Measurements from ENCODE around the gene AGTRAP.

Gene AGTRAP

DNA sequence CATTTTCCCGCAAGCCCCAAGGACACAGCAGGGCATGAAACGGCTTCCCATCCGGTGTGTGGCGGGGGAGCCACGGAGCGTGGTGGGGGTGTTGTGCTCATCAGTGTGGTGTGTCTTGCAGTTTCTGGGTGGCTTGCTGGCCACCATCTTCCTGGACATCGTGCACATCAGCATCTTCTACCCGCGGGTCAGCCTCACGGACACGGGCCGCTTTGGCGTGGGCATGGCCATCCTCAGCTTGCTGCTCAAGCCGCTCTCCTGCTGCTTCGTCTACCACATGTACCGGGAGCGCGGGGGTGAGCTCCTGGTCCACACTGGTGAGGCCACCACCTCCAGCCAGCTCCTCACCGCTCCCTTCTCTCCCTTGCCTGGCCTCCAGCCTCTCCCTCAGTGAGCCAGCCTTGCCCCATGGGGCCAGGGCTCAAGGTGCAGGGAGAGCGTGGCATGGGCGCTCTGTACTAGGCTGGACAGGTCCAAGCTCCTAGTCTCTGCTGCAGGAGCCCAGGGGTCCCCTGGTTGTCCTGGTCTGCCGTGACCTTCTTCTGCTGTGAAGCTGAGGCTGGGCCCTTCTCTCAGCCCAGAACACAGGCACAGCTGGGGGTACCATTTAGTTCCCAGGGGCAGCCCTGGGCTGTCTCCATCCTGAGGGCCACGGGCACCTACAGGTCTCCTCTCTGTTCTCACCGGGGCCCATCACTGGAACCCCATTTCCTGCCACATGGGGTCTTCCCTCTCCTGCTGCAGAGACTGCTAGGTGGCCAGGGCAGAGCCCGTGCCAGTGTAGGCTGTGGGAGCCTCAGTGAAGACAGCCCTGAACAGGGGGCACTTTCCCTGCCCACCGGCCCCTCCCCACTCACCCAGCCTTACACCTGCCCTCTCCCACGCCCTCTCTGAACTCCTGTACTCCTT lies 12.6 kb downstream of the AGTRAP start:
- H3K9me3 ChIP-seq (ENCODE audit: control insufficient read depth, low read length), result no peaks in the 10 kb centered on the region
- H4K8ac ChIP-seq (ENCODE audit: low read length), result no peak overlapping the region
- peaks cover 31 to 54% of the 10 kb centered on the region in 2 experiments for H3K36me3 ChIP-seq (ENCODE audit: control insufficient read depth in 1 of 2, insufficient read depth in 2 of 2, low read depth in 1 of 2, low read length in 2 of 2)
- H2BK15ac ChIP-seq (ENCODE audit: low read depth, poor library complexity, severe bottlenecking), result no peak overlapping the region
- H2BK5ac ChIP-seq (ENCODE audit: low read depth, low read length, poor library complexity, severe bottlenecking), result no peak overlapping the region
- H2BK120ac ChIP-seq (ENCODE audit: low read depth, low read length), result no peak overlapping the region
- no peak overlapping the region for H3K9ac ChIP-seq (ENCODE audit: low read length)
- no peak overlapping the region for H3K4me3 ChIP-seq (ENCODE audit: insufficient read depth in 1 of 2, low read depth in 1 of 2, low read length in 2 of 2)
- H3K79me1 ChIP-seq (replicated peaks; ENCODE audit: low read length, poor library complexity, severe bottlenecking), result peaks cover 2% of the 10 kb centered on the region
- no peak overlapping the region for H2AFZ ChIP-seq (ENCODE audit: low read depth, low read length)
- no peak overlapping the region for H3K14ac ChIP-seq (ENCODE audit: low read length in 2 of 2)
- no peak overlapping the region for H2BK12ac ChIP-seq (ENCODE audit: low read length in 2 of 2)
- DNase-seq, result no peak
- H4K91ac ChIP-seq (ENCODE audit: low read length), result no peak overlapping the region
- no peak overlapping the region for H2AK5ac ChIP-seq (ENCODE audit: low read length, severe bottlenecking)
- H3K27ac ChIP-seq (ENCODE audit: low read length, poor library complexity, severe bottlenecking), result no peak overlapping the region
- peaks cover 0 to 2% of the 10 kb centered on the region in 2 experiments for H3K27me3 ChIP-seq (ENCODE audit: control insufficient read depth in 1 of 2, insufficient read depth in 1 of 2, low read length in 2 of 2)
- H3K18ac ChIP-seq (ENCODE audit: low read depth in 1 of 2, low read length in 2 of 2), result no peak overlapping the region
- H3K4ac ChIP-seq (ENCODE audit: low read depth in 1 of 2, low read length in 2 of 2), result no peak overlapping the region
- no peak overlapping the region for H3K4me2 ChIP-seq (ENCODE audit: low read length, poor library complexity, severe bottlenecking)
- WGBS, result 94% methylated on average over 25 of the region's 27 CpGs
- no peak overlapping the region for H3K23ac ChIP-seq (ENCODE audit: low read length in 2 of 2)
- peaks cover 5% of the 10 kb centered on the region for H3K4me1 ChIP-seq (ENCODE audit: control insufficient read depth, insufficient read depth, low read depth, low read length)

- H3K14ac ChIP-seq (ENCODE audit: low read length in 2 of 2), result no peak overlapping the region
- H3K27ac ChIP-seq (ENCODE audit: low read length, poor library complexity, severe bottlenecking), result no peak overlapping the region
- no peak overlapping the region for H2BK15ac ChIP-seq (ENCODE audit: low read depth, poor library complexity, severe bottlenecking)
- H3K4ac ChIP-seq (ENCODE audit: low read depth in 1 of 2, low read length in 2 of 2), result no peak overlapping the region
- H3K4me2 ChIP-seq (ENCODE audit: low read length, poor library complexity, severe bottlenecking), result no peak overlapping the region
- H3K23ac ChIP-seq (ENCODE audit: low read length in 2 of 2), result no peak overlapping the region
- no peak overlapping the region for H3K18ac ChIP-seq (ENCODE audit: low read depth in 1 of 2, low read length in 2 of 2)
- peak; percentile 30 for DNase-seq
- H3K9ac ChIP-seq (ENCODE audit: low read length), result no peak overlapping the region
- no peak overlapping the region for H2AK5ac ChIP-seq (ENCODE audit: low read length, severe bottlenecking)
- peaks cover 6% of the 10 kb centered on the region for H3K4me1 ChIP-seq (ENCODE audit: control insufficient read depth, insufficient read depth, low read depth, low read length)
- 86% methylated on average over 8 of the region's 9 CpGs for WGBS
- H3K36me3 ChIP-seq (ENCODE audit: control insufficient read depth in 1 of 2, insufficient read depth in 2 of 2, low read depth in 1 of 2, low read length in 2 of 2), result peaks cover 31 to 54% of the 10 kb centered on the region in 2 experiments
- H4K91ac ChIP-seq (ENCODE audit: low read length), result no peak overlapping the region
- no peak overlapping the region for H2BK120ac ChIP-seq (ENCODE audit: low read depth, low read length)
- no peak overlapping the region for H4K8ac ChIP-seq (ENCODE audit: low read length)
- H3K27me3 ChIP-seq (ENCODE audit: control insufficient read depth in 1 of 2, insufficient read depth in 1 of 2, low read length in 2 of 2), result peaks cover 0 to 9% of the 10 kb centered on the region in 2 experiments
- peaks cover under 1% of the 10 kb centered on the region for H3K79me1 ChIP-seq (replicated peaks; ENCODE audit: low read length, poor library complexity, severe bottlenecking)
- no peak overlapping the region for H2AFZ ChIP-seq (ENCODE audit: low read depth, low read length)
- no peak overlapping the region for H3K4me3 ChIP-seq (ENCODE audit: insufficient read depth in 1 of 2, low read depth in 1 of 2, low read length in 2 of 2)
- no peak overlapping the region for H2BK5ac ChIP-seq (ENCODE audit: low read depth, low read length, poor library complexity, severe bottlenecking)
- H3K9me3 ChIP-seq (ENCODE audit: control insufficient read depth, low read length), result no peaks in the 10 kb centered on the region
- H2BK12ac ChIP-seq (ENCODE audit: low read length in 2 of 2), result no peak overlapping the region
Observed at GRCh38 chr1:11749203-11749689, 13.3 kb downstream of the AGTRAP start.

GRCh38 chr1:11749996-11750395 lies 14.1 kb downstream of the AGTRAP start:
- whole genome bisulfite sequencing, result 96% methylated on average over 15 of the region's 15 CpGs
- no peak overlapping the region for H2AK5ac ChIP-seq (ENCODE audit: low read length, severe bottlenecking)

DNA sequence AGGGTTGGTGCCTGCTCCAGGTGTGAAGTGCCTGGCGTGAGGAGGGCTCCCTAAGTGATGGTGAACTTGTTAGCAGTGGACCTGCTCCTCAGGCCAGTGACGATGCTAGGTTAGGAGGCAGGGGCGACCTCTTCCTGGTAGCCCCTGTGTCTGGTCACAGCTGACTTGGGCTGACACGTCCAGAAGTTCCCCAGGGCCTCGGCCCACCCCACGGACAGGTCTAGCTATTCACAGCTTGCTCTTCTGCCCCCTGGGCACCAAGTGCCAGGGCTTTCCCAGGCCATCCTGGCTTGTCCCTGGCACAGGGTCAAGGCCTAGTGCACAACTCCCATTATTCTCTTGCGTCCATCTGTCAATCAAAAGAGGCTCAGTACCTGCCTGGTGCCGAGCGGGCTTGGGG lies 15.2 kb downstream of the AGTRAP start:
- no peak overlapping the region for H3K18ac ChIP-seq (ENCODE audit: low read depth in 1 of 2, low read length in 2 of 2)
- H3K23ac ChIP-seq (ENCODE audit: low read length in 2 of 2), result no peak overlapping the region
- H3K27ac ChIP-seq (ENCODE audit: low read length, poor library complexity, severe bottlenecking), result no peak overlapping the region
- H3K36me3 ChIP-seq (ENCODE audit: control insufficient read depth in 1 of 2, insufficient read depth in 2 of 2, low read depth in 1 of 2, low read length in 2 of 2), result peaks cover 31 to 46% of the 10 kb centered on the region in 2 experiments
- H4K8ac ChIP-seq (ENCODE audit: low read length), result no peak overlapping the region
- H3K79me1 ChIP-seq (replicated peaks; ENCODE audit: low read length, poor library complexity, severe bottlenecking), result no peaks in the 10 kb centered on the region
- no peak overlapping the region for H2AFZ ChIP-seq (ENCODE audit: low read depth, low read length)
- no peak for DNase-seq
- H3K4ac ChIP-seq (ENCODE audit: low read depth in 1 of 2, low read length in 2 of 2), result no peak overlapping the region
- H3K14ac ChIP-seq (ENCODE audit: low read length in 2 of 2), result no peak overlapping the region
- H3K9ac ChIP-seq (ENCODE audit: low read length), result no peak overlapping the region
- no peak overlapping the region for H2BK12ac ChIP-seq (ENCODE audit: low read length in 2 of 2)
- no peak overlapping the region for H2BK15ac ChIP-seq (ENCODE audit: low read depth, poor library complexity, severe bottlenecking)
- H2AK5ac ChIP-seq (ENCODE audit: low read length, severe bottlenecking), result no peak overlapping the region
- WGBS, result 90% methylated on average over 9 of the region's 9 CpGs
- no peak overlapping the region for H2BK120ac ChIP-seq (ENCODE audit: low read depth, low read length)
- no peak overlapping the region for H2BK5ac ChIP-seq (ENCODE audit: low read depth, low read length, poor library complexity, severe bottlenecking)
- peaks cover 4% of the 10 kb centered on the region for H3K4me1 ChIP-seq (ENCODE audit: control insufficient read depth, insufficient read depth, low read depth, low read length)
- peaks cover 0 to 21% of the 10 kb centered on the region in 2 experiments for H3K27me3 ChIP-seq (ENCODE audit: control insufficient read depth in 1 of 2, insufficient read depth in 1 of 2, low read length in 2 of 2)
- H3K4me3 ChIP-seq (ENCODE audit: insufficient read depth in 1 of 2, low read depth in 1 of 2, low read length in 2 of 2), result no peak overlapping the region
- H3K4me2 ChIP-seq (ENCODE audit: low read length, poor library complexity, severe bottlenecking), result no peak overlapping the region
- no peaks in the 10 kb centered on the region for H3K9me3 ChIP-seq (ENCODE audit: control insufficient read depth, low read length)
- no peak overlapping the region for H4K91ac ChIP-seq (ENCODE audit: low read length)

More at GRCh38 chr1:11749996-11750395, 14.1 kb downstream of the AGTRAP start:
- no peak overlapping the region for H2BK15ac ChIP-seq (ENCODE audit: low read depth, poor library complexity, severe bottlenecking)
- H3K4me3 ChIP-seq (ENCODE audit: insufficient read depth in 1 of 2, low read depth in 1 of 2, low read length in 2 of 2), result no peak overlapping the region
- no peak overlapping the region for H3K27ac ChIP-seq (ENCODE audit: low read length, poor library complexity, severe bottlenecking)
- no peaks in the 10 kb centered on the region for H3K9me3 ChIP-seq (ENCODE audit: control insufficient read depth, low read length)
- H3K79me1 ChIP-seq (replicated peaks; ENCODE audit: low read length, poor library complexity, severe bottlenecking), result no peaks in the 10 kb centered on the region
- no peak overlapping the region for H3K23ac ChIP-seq (ENCODE audit: low read length in 2 of 2)
- no peak overlapping the region for H3K9ac ChIP-seq (ENCODE audit: low read length)
- H3K27me3 ChIP-seq (ENCODE audit: control insufficient read depth in 1 of 2, insufficient read depth in 1 of 2, low read length in 2 of 2), result peaks cover 0 to 13% of the 10 kb centered on the region in 2 experiments
- peaks cover 4% of the 10 kb centered on the region for H3K4me1 ChIP-seq (ENCODE audit: control insufficient read depth, insufficient read depth, low read depth, low read length)
- no peak overlapping the region for H4K91ac ChIP-seq (ENCODE audit: low read length)
- no peak overlapping the region for H3K14ac ChIP-seq (ENCODE audit: low read length in 2 of 2)
- H4K8ac ChIP-seq (ENCODE audit: low read length), result no peak overlapping the region
- H2BK120ac ChIP-seq (ENCODE audit: low read depth, low read length), result no peak overlapping the region
- no peak overlapping the region for H3K4me2 ChIP-seq (ENCODE audit: low read length, poor library complexity, severe bottlenecking)
- H3K36me3 ChIP-seq (ENCODE audit: control insufficient read depth in 1 of 2, insufficient read depth in 2 of 2, low read depth in 1 of 2, low read length in 2 of 2), result peaks cover 31 to 54% of the 10 kb centered on the region in 2 experiments
- no peak overlapping the region for H2BK12ac ChIP-seq (ENCODE audit: low read length in 2 of 2)
- H2BK5ac ChIP-seq (ENCODE audit: low read depth, low read length, poor library complexity, severe bottlenecking), result no peak overlapping the region
- H3K18ac ChIP-seq (ENCODE audit: low read depth in 1 of 2, low read length in 2 of 2), result no peak overlapping the region
- no peak overlapping the region for H2AFZ ChIP-seq (ENCODE audit: low read depth, low read length)
- H3K4ac ChIP-seq (ENCODE audit: low read depth in 1 of 2, low read length in 2 of 2), result no peak overlapping the region
- DNase-seq, result no peak
